ENCODE data around the gene PTPRH.
"Not testable (repeated sequence)": the region's sequence is repeated elsewhere in the genome, so short reads cannot be mapped to it uniquely, and the experiment has no call there.

Gene PTPRH

GRCh38 chr19:55165952-55166529 lies 43.3 kb downstream of the PTPRH start:
- no peak for DNase-seq (ENCODE audit: extremely low spot score, insufficient read length, low read depth)
- no peak for FAIRE-seq

- FAIRE-seq (no peak), DNase-seq (ENCODE audit: extremely low spot score, insufficient read length, low read depth) (no peak)
Observed at GRCh38 chr19:55161571-55162322, 47.6 kb downstream of the PTPRH start.

GRCh38 chr19:55160986-55161365 lies 48.3 kb downstream of the PTPRH start:
- DNase-seq (ENCODE audit: extremely low spot score, insufficient read length, low read depth) (no peak), FAIRE-seq (no peak)

GRCh38 chr19:55160128-55160985 lies 48.9 kb downstream of the PTPRH start:
- FAIRE-seq = peak; percentile 73
- DNase-seq (ENCODE audit: extremely low spot score, insufficient read length, low read depth) = peak; percentile 95

GRCh38 chr19:55158848-55159749 lies 50.2 kb downstream of the PTPRH start:
- FAIRE-seq (no peak), DNase-seq (ENCODE audit: extremely low spot score, insufficient read length, low read depth) (no peak)

GRCh38 chr19:55158423-55158822 lies 50.9 kb downstream of the PTPRH start:
- no peak for DNase-seq (ENCODE audit: extremely low spot score, insufficient read length, low read depth)
- no peak for FAIRE-seq

GRCh38 chr19:55157064-55157908 lies 52.0 kb downstream of the PTPRH start, which contains the start of gene TNNI3:
Gene TNNI3 (minus strand): TSS chr19:55157732. CDS start chr19:55157589, 143 bp downstream.
- DNase-seq (ENCODE audit: extremely low spot score, insufficient read length, low read depth) (no peak), FAIRE-seq (no peak)

GRCh38 chr19:55156202-55157063 lies 52.9 kb downstream of the PTPRH start:
- DNase-seq (ENCODE audit: extremely low spot score, insufficient read length, low read depth) (no peak), FAIRE-seq (no peak)

GRCh38 chr19:55155784-55156183 lies 53.5 kb downstream of the PTPRH start:
- not testable (repeated sequence) for FAIRE-seq; DNase-seq (ENCODE audit: extremely low spot score, insufficient read length, low read depth)

- DNase-seq (ENCODE audit: extremely low spot score, insufficient read length, low read depth) = no peak
Observed at GRCh38 chr19:55153652-55154264, 55.5 kb downstream of the PTPRH start.

GRCh38 chr19:55152017-55152416 lies 57.3 kb downstream of the PTPRH start:
- FAIRE-seq (no peak), DNase-seq (ENCODE audit: extremely low spot score, insufficient read length, low read depth) (no peak)

More at GRCh38 chr19:55153652-55154264, 55.5 kb downstream of the PTPRH start:
- FAIRE-seq = no peak

GRCh38 chr19:55149078-55150003 lies 60.0 kb downstream of the PTPRH start, which contains the start of gene TNNT1:
Gene TNNT1 (minus strand): TSS chr19:55149206. CDS start chr19:55147157, 2,049 bp downstream.
- DNase-seq (ENCODE audit: extremely low spot score, insufficient read length, low read depth) = no peak
- FAIRE-seq = no peak

GRCh38 chr19:55147545-55148251 lies 61.6 kb downstream of the PTPRH start:
- FAIRE-seq = no peak
- DNase-seq (ENCODE audit: extremely low spot score, insufficient read length, low read depth) = no peak

GRCh38 chr19:55146705-55147273 lies 62.5 kb downstream of the PTPRH start:
- DNase-seq (ENCODE audit: extremely low spot score, insufficient read length, low read depth) (no peak), FAIRE-seq (no peak)

GRCh38 chr19:55146078-55146704 lies 63.1 kb downstream of the PTPRH start:
- DNase-seq (ENCODE audit: extremely low spot score, insufficient read length, low read depth) (no peak), FAIRE-seq (no peak)
